Measurements from ENCODE around the gene RBM6.

GRCh38 chr3:49926117-49926728, 13.7 kb upstream of the RBM6 start:
- TF ChIP-seq CTCF (IDR thresholded peaks at IDR 0.05) (no peak), POLR2A (IDR thresholded peaks at IDR 0.05) (no peak)

Measured in tibial nerve (tissue), 3 donors.